PC-9 (cell line): ENCODE results near the gene SBNO1. TPM values are rescaled to one million over a fixed set of nuclear protein-coding genes. Genes with fewer than 3 reads are reported as not detected.

Source experiments
- BruUV-seq: library from RNA; stranded (reverse); fragments of 400-500 nt; replicated peaks from 2 replicates; lab custom pipeline; 2021; lab: Mats Ljungman, UMichigan
- CTCF ChIA-PET: fragments of 300-600 bp; sonication (Branson Sonifier 250); formaldehyde crosslinking; loops from one replicate; lab custom pipeline; 2022; ENCODE audit warnings: antibody characterized with exemption; lab: Charles Lee
- POLR2A ChIA-PET: fragments of 300-600 bp; sonication (Branson Sonifier 250); formaldehyde crosslinking; loops from one replicate; lab custom pipeline; 2022; ENCODE audit warnings: antibody characterized with exemption; ENCODE audit not compliant: unreplicated experiment; lab: Charles Lee
- DNase-seq, 2 experiments: peaks; one replicate each; pipeline versions ENCODE4 v3.0.0 to v3.0.0-alpha.2; 2015 to 2022; ENCODE audit warnings: mixed read lengths in 1 of 2
- H2AFZ ChIP-seq: fragments of 200-600 bp; sonication (generic); 2 replicates; pipeline ENCODE4 v1.8.1; 2017; ENCODE audit warnings: antibody characterized with exemption
- H3F3A ChIP-seq: fragments of 200-600 bp; sonication (generic); 2 replicates; pipeline ENCODE4 v1.8.1; 2017; ENCODE audit warnings: antibody characterized with exemption, mild to moderate bottlenecking, low read depth; ENCODE audit not compliant: insufficient read depth
- H3K27ac ChIP-seq: fragments of 200-600 bp; sonication (generic); 2 replicates; pipeline ENCODE4 v1.6.1; 2016; ENCODE audit warnings: mixed run types
- H3K27me3 ChIP-seq: fragments of 200-600 bp; sonication (generic); 2 replicates; pipeline ENCODE4 v1.6.1; 2016; ENCODE audit warnings: low read depth, mixed run types; ENCODE audit not compliant: insufficient read depth
- H3K36me3 ChIP-seq: fragments of 200-600 bp; sonication (generic); 2 replicates; pipeline ENCODE4 v1.6.1; 2016; ENCODE audit warnings: low read depth, mixed run types
- H3K4me1 ChIP-seq: fragments of 200-600 bp; sonication (generic); replicated peaks from 2 replicates; pipeline ENCODE4 v1.6.1; 2016; ENCODE audit warnings: mixed run types; ENCODE audit not compliant: insufficient read depth
- H3K4me2 ChIP-seq: fragments of 200-600 bp; sonication (generic); 2 replicates; pipeline ENCODE4 v1.6.1; 2017; ENCODE audit warnings: mixed run types
- H3K4me3 ChIP-seq: fragments of 200-600 bp; sonication (generic); 2 replicates; pipeline ENCODE4 v1.6.1; 2016; ENCODE audit warnings: mixed run types
- H3K79me2 ChIP-seq: fragments of 200-600 bp; sonication (generic); 2 replicates; pipeline ENCODE4 v1.6.1; 2017; ENCODE audit warnings: low read depth, mixed run types
- H3K9me2 ChIP-seq: fragments of 200-600 bp; sonication (generic); 2 replicates; pipeline ENCODE4 v1.8.1; 2017; ENCODE audit warnings: mild to moderate bottlenecking; ENCODE audit not compliant: insufficient read depth
- H3K9me3 ChIP-seq: fragments of 200-600 bp; sonication (generic); 2 replicates; pipeline ENCODE4 v1.8.1; 2016; ENCODE audit warnings: low read depth; ENCODE audit not compliant: insufficient read depth
- H4K20me1 ChIP-seq: fragments of 200-600 bp; sonication (generic); 2 replicates; pipeline ENCODE4 v1.8.1; 2017; ENCODE audit not compliant: insufficient read depth
- CTCF ChIP-seq: fragments of 200-600 bp; sonication (generic); conservative IDR thresholded peaks from 2 replicates; pipeline ENCODE4 v1.6.1; 2017; ENCODE audit warnings: mixed run types, antibody characterized with exemption, mild to moderate bottlenecking, moderate library complexity
- EZH2 ChIP-seq: fragments of 200-600 bp; sonication (generic); IDR thresholded peaks from 2 replicates; pipeline ENCODE4 v1.8.0; 2017; ENCODE audit warnings: antibody characterized with exemption, low read depth
- intact Hi-C: fragments of 100-400 bp; cut with micrococcal nuclease; formaldehyde crosslinking; loops from one replicate; pipeline ENCODE4 v1.10.0; 2022; ENCODE audit not compliant: unreplicated experiment
- total RNA-seq: library from RNA; stranded (reverse); gene quantifications from 2 replicates; pipeline ENCODE4 v1.2.3, GENCODE V29; 2021

The SBNO1 gene
- total RNA-seq, 1 experiment from 2014 or later = 43.1 TPM

- Histone ChIP-seq H3K9me2 (no peaks in the 10 kb centered on the region), H4K20me1 (no peaks in the 10 kb centered on the region), H3K4me3 (no peak overlapping the region), H3K79me2 (no peaks in the 10 kb centered on the region), H3K27me3 (no peaks in the 10 kb centered on the region), H3K4me1 (no peaks in the 10 kb centered on the region), H3K4me2 (no peak overlapping the region), H2AFZ (no peak overlapping the region), H3K9me3 (no peaks in the 10 kb centered on the region), H3K27ac (no peak overlapping the region), H3F3A (peaks cover 11% of the 10 kb centered on the region), H3K36me3 (no peaks in the 10 kb centered on the region)
- BruUV-seq = no TSS peak
- CTCF ChIA-PET = no interaction called here
- POLR2A ChIA-PET = interaction anchor here (0.6 kb wide), 1 partner anchor 116 kb away, joined by 5 read pairs; no protein-coding TSS in a partner anchor
- no peak for DNase-seq
- TF ChIP-seq CTCF = no peak
- no peak for TF ChIP-seq EZH2
- intact Hi-C loops = no loop called here
Measured at GRCh38 chr12:123289911-123290310, 74.7 kb downstream of the SBNO1 start.

GRCh38 chr12:123288751-123289346, 75.8 kb downstream of the SBNO1 start:
- intact Hi-C loops = no loop called here
- no peaks in the 10 kb centered on the region for H3K9me3 ChIP-seq
- DNase-seq = no peak
- H3K27me3 ChIP-seq = no peaks in the 10 kb centered on the region
- no peaks in the 10 kb centered on the region for H3K79me2 ChIP-seq
- H3F3A ChIP-seq = peaks cover 7% of the 10 kb centered on the region; the same call in 1 of the 2 replicates
- no peak for TF ChIP-seq EZH2
- TF ChIP-seq CTCF = no peak
- no TSS peak for BruUV-seq
- H3K27ac ChIP-seq = no peak overlapping the region
- H3K4me1 ChIP-seq = no peaks in the 10 kb centered on the region
- ChIA-PET POLR2A (interaction anchor here (0.7 kb wide), 1 partner anchor 232 kb away, joined by 6 read pairs; no protein-coding TSS in a partner anchor), CTCF (no interaction called here)
- H4K20me1 ChIP-seq = no peaks in the 10 kb centered on the region
- no peak overlapping the region for H2AFZ ChIP-seq
- H3K4me3 ChIP-seq = no peak overlapping the region
- H3K36me3 ChIP-seq = no peaks in the 10 kb centered on the region
- no peak overlapping the region for H3K4me2 ChIP-seq
- H3K9me2 ChIP-seq = no peaks in the 10 kb centered on the region

GRCh38 chr12:123286652-123287373, 77.8 kb downstream of the SBNO1 start:
- no peak for DNase-seq
- Histone ChIP-seq H3K27me3 (no peaks in the 10 kb centered on the region), H3K79me2 (no peaks in the 10 kb centered on the region), H3F3A (peaks cover 7% of the 10 kb centered on the region; the same call in 1 of the 2 replicates), H3K4me2 (no peak overlapping the region), H2AFZ (no peak overlapping the region), H3K4me3 (no peak overlapping the region), H3K36me3 (no peaks in the 10 kb centered on the region), H3K9me3 (no peaks in the 10 kb centered on the region), H3K4me1 (no peaks in the 10 kb centered on the region), H3K9me2 (no peaks in the 10 kb centered on the region), H4K20me1 (no peaks in the 10 kb centered on the region), H3K27ac (no peak overlapping the region)
- POLR2A ChIA-PET = no interaction called here
- no peak for TF ChIP-seq CTCF
- no peak for TF ChIP-seq EZH2
- intact Hi-C loops = no loop called here
- CTCF ChIA-PET = no interaction called here
- BruUV-seq = no TSS peak
